ENCODE results near the gene SHMT2.

The SHMT2 gene

DNA sequence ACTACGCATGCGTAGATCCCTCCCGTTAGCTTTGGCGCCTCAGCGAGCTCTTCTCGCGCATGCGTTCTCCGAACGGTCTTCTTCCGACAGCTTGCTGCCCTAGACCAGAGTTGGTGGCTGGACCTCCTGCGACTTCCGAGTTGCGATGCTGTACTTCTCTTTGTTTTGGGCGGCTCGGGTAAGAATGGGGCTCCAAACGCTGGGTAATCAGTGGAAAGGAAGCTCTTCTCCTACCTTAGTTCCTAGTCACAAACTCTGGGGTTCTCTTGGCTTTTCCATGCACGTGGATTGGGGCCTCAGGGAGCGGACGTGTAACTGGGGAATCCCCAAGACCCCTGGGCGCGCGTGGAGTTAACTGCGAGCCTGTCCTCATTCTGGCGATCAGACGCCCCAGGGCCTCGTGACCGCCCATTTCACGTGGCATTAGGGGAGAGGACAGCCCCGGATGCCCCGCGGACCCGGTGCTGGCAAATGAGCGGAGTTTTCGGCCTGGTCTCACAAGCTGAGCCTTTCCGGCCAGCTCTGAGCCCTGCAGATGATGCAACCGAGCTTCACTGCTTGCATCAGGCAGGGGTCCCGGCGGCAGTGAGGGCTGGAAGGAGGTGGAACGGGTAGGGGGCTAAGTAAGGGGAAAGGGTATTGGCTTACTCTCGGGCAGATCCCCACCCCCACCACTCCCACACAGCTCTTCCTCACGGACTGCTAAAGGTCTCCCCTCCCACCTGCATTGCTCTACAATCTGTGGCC is at the start of gene SHMT2:
SHMT2 (plus strand) TSS at position 78 of the 747 bp plus-strand sequence; CDS start at position 146, 68 bp downstream.
- DNase-seq (ENCODE audit: low spot score) = peak; percentile 99

DNA sequence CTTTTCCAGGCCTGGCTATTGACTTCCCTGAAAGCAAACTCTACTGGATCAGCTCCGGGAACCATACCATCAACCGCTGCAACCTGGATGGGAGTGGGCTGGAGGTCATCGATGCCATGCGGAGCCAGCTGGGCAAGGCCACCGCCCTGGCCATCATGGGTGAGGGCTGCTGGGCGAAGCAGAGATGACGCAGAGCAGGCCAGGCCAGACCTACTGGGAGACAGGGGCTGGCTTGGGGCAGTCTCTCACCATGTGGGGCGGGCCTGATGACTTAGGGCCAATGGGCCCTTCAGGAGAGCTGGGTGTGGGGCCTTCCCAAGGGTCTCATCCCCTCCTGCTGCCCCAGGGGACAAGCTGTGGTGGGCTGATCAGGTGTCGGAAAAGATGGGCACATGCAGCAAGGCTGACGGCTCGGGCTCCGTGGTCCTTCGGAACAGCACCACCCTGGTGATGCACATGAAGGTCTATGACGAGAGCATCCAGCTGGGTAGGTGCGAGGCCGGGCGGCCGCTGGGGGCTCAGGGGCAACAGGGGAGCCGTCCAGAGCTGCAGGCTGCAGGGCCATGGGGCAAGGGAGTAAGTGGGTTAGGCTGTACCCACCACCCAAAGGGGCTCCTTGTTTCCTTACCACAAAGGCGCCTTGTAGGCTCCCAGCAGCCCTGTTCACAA is 49.1 kb upstream of the SHMT2 start:
- no peak for DNase-seq (ENCODE audit: low spot score)

DNA sequence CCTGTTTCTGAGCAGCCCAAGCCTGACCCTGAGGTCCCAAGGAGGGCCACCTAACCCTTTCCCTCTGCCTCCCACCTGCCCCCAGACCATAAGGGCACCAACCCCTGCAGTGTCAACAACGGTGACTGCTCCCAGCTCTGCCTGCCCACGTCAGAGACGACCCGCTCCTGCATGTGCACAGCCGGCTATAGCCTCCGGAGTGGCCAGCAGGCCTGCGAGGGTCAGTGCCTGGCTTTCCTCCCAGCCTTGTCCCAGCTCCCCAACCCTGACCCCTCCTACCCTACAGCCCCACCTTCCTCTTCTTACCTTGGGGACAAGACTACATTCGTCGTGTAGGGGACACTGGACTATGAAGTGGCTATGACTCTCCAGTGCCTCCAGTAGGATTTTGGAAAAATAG is 48.4 kb upstream of the SHMT2 start:
- no peak for DNase-seq (ENCODE audit: low spot score)

DNA sequence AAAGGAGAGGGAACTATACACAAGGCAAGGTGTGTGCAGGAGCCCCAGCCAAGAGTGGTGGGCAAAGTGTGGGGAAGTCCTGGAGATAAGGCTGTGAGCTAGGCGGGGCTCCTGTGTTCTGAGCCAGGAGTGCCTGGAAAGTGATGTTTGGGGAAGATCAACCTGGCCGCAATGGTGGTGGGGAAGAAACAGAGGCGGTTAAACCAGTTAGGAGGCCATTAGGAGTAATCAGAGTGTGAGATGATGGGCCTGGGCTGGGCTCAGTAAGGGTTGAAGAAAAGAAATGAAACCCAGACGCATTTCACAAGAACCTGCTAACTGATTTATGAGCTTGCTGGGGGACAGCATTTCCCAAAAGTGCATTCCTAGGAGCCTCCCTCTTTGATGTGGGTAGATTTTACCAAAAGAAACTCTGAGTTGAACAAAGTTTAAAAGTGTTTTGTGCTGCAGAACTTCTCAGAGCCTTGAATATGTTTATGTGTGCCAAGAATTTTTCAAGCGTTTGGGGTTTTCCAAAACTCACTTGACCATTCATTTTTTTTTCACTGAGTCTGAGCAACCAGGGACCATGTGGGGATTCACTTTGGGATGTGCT is 47.9 kb upstream of the SHMT2 start:
- DNase-seq (ENCODE audit: low spot score) = no peak

DNA sequence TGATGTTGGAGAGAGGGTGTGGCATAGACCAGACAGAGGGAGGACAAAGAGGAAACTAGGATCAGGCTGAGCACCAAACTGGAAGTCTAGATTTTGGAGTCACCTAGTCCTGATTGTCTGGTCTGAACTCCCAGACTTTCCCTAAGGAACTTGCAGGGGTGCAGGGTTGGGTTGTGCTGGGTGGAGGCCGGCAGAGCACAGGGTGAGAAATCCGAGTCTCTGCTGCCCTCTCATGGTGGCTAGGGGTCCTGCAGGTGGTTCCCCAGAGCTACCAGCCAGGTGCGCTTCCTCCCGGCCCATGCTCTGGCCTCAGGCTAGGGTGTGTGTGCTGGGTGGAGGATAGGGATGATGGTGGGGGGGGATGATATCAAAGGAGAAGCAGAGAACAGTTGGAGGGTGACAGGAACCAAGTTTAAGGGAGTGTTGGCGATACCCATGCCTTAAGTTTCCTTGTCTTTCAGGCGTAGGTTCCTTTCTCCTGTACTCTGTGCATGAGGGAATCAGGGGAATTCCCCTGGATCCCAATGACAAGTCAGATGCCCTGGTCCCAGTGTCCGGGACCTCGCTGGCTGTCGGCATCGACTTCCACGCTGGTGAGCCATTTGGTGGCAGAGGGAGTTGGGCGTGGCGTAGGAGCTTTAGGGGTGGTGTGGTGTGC is 46.5 kb upstream of the SHMT2 start:
- peak; percentile 90 for DNase-seq (ENCODE audit: low spot score)

DNA sequence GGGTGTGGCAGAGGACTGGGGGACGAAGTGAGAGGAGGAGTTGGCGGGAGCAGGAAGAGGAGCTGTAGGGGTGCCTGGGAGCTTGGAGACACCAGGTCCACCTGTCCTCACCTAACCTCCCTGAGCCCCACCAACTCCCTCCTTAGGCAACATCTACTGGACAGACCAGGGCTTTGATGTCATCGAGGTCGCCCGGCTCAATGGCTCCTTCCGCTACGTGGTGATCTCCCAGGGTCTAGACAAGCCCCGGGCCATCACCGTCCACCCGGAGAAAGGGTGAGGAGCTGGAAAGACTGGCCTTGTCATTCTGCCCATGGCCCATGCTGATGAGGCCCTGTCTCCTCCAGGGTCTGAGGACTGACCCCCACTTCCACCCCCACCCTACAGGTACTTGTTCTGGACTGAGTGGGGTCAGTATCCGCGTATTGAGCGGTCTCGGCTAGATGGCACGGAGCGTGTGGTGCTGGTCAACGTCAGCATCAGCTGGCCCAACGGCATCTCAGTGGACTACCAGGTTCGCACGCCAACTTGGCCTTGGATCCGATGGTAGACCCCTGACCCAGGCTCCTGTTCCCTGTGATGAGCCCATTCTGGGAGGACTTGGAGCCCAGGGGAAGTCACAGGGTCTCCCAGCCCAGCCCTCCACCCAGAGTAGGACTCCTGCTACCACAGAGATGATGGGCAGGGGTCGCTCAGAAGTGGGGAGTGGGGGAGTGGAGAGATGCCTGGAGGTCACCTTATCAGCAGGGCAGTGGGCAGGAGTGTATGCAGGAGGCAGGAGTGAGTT is 45.4 kb upstream of the SHMT2 start:
- no peak for DNase-seq (ENCODE audit: low spot score)

DNA sequence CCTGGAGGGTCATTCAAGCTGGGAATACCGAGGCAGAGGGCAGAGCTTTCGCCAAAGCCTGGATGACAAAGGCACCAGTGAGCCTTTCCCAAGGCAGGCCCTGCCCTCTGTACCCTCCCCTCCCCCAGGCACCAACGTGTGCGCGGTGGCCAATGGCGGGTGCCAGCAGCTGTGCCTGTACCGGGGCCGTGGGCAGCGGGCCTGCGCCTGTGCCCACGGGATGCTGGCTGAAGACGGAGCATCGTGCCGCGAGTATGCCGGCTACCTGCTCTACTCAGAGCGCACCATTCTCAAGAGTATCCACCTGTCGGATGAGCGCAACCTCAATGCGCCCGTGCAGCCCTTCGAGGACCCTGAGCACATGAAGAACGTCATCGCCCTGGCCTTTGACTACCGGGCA is 44.1 kb upstream of the SHMT2 start:
- no peak for DNase-seq (ENCODE audit: low spot score)

DNA sequence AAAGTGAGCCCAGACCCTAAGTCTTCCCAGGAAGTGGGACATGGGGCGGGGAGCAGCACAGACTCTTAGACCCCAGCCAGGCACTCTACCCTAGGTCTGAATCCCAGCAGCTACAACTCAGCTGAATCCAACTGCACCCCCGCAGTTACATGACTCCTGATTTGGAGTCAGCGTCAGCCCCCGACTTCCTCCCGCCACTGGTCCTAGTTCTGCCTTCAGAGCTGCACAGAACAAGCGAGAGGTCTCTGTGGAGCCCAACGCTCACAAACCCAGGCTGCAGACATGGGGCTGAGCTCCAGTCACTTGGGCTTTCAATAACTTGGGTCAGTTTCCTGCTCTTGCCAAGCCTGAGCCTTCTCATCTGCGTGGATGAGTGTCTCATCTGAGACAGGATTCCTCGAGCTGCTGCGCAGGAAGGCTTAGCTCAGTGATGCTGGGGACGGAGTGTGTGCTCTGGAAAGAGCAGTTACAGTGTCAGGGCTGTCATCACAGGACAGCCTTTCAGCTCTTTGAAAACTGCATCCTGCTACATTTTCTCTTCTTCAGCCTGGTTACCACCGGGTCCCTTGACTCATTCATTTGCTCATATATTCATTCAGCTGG is 43.5 kb upstream of the SHMT2 start:
- DNase-seq (ENCODE audit: low spot score) = no peak

DNA sequence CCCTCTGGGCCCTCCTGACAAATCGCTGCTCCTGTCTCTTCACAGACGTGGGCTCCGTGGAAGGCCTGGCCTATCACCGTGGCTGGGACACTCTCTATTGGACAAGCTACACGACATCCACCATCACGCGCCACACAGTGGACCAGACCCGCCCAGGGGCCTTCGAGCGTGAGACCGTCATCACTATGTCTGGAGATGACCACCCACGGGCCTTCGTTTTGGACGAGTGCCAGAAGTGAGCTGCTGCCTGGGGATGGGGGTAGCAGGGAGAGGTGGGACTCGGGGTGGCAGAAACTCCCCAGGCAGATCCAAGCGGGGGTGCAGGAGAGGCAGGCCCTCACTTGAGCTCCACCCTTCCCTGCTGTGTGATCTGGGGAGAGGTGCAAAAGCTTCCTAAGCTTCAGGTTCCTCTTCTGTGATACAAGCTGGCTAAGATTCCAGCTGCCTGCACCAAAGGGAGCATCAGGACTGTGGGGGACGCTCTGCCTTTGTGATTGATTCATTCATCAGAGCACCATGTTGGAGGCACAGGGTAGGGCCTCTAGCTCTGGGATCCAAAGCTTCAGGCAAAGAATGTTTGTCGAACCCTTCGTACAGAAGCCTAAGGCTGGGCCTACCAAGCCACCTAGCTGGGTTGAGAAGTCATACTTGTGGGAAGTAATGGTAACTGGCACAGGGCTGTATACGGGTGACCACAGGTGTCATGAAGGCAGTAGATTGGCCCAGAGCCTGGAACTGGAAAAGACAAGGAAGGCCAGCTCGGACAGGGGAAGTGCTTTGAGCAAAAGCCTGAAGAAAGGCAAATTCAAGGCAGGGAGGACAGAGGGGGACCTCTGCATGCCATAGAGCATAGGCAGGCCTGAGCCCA is 42.1 kb upstream of the SHMT2 start:
- DNase-seq (ENCODE audit: low spot score) = no peak

DNA sequence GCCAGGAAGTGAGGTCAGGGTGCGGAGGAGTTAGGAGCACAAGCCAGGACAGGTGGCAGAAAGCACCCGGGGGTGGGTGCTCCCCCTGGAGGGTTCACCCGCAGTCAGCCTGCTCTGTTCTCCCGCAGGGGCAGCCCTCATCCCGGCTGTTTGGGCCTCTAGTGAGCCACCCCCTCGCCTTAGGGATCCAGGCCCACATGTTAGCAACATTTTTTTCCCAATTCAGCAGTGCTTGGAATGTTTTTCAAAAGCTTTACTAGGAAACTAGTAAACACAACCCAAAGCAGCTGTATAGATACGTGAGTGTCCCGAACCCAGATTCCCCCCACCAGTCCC is 41.5 kb upstream of the SHMT2 start:
- no peak for DNase-seq (ENCODE audit: low spot score)

DNA sequence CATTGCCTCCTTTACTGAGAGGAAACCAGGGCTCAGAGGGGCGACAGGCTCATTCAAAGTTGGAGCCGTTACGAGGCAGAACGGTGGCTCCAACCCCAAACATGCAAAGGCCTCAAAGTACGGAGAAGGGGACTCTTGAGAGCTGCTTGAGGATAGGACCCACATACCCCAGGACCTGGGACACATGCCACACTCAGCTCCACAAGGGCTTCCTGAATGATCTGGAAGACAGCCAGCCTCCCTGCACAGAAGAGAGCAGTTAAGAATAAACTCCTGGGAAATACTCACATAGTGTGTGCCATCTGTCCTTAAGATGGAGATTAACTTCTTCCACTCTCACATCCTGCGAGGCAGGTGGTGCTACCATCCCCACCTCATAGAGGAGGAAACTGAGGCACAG is 39.5 kb upstream of the SHMT2 start:
- DNase-seq (ENCODE audit: low spot score) = no peak

DNA sequence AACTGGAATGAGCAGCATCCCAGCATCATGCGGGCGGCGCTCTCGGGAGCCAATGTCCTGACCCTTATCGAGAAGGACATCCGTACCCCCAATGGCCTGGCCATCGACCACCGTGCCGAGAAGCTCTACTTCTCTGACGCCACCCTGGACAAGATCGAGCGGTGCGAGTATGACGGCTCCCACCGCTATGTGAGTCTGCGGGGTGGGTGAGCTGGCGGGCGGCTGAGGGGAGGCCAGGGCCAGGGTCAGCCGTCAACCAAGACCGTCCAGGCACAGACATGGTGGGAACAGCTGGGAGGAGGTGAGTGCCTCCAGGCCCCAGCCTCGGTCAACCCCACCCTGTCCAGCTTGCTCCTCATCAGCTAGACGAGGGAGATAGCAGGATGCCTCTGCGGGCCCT is 38.7 kb upstream of the SHMT2 start:
- no peak for DNase-seq (ENCODE audit: low spot score)

DNA sequence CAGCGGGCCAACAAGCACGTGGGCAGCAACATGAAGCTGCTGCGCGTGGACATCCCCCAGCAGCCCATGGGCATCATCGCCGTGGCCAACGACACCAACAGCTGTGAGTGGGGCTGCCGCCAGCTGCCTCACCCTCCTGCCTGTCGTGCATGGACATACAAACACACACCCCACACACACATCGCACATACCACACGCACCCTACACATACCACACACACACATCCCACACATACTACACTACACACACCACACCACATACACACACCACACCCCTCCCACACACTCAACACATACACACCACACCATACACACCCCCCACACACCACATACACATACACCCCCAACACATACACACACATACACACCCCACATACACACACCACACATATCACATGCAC is 38.1 kb upstream of the SHMT2 start:
- DNase-seq (ENCODE audit: low spot score) = no peak

DNA sequence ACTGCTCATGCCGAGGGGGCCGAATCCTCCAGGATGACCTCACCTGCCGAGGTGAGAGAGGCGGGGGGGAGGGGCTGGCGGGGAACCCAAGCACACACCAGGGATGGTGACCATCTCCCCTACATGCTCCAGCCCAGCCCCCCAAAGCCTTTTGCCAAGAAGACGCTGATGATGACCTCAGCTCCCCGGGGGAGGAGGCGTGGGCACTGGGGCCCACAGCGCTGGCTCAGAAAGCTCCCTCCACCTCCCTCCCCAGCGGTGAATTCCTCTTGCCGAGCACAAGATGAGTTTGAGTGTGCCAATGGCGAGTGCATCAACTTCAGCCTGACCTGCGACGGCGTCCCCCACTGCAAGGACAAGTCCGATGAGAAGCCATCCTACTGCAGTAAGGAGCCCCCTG is 36.6 kb upstream of the SHMT2 start:
- DNase-seq (ENCODE audit: low spot score) = no peak

DNA sequence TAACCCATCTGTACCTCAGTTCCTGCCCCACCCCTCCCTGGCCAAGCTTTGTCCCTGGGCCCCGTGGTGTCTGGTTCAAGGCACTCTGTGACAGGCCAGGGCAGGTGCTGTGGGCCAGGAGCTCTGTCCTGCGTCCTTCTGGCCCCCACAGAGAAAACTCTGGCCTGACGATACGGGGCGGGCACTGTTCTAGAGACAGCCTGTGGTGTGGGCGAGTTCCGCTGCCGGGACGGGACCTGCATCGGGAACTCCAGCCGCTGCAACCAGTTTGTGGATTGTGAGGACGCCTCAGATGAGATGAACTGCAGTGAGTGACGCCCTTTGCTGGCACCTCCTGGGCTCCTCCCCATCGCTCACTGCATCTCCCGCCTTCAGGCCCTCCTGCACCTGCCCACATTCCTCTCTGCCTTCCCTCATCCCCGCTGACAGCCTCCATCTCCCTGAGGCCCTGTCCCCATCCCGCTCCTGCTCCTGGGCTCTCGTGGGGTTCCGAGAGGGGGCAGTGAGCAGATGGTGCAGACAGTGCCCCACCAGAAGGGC is 35.7 kb upstream of the SHMT2 start:
- DNase-seq (ENCODE audit: low spot score) = no peak

DNA sequence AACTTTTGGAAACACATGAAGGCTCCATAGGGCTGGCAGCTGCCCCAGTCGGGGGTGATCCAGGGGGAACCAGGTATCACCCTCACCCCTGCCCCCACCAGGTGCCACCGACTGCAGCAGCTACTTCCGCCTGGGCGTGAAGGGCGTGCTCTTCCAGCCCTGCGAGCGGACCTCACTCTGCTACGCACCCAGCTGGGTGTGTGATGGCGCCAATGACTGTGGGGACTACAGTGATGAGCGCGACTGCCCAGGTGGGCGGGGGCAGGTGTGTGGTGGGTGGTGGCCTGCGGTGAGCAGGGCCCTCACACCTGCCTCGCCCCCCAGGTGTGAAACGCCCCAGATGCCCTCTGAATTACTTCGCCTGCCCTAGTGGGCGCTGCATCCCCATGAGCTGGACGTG is 35.3 kb upstream of the SHMT2 start:
- no peak for DNase-seq (ENCODE audit: low spot score)

DNA sequence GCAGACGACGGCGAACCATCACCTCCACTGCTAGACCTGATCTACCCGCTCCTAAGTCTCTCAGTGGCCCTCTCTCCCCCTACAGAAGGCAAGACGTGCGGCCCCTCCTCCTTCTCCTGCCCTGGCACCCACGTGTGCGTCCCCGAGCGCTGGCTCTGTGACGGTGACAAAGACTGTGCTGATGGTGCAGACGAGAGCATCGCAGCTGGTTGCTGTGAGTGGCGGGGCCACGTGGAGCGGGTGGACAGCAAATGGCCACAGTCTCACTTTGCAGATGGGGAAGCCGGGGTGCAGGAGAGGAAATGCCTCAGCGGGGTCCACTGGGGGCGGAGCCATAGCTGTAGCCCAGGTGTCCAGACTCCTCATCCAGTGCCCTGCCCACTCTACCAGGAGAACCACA is 34.3 kb upstream of the SHMT2 start:
- DNase-seq (ENCODE audit: low spot score) = no peak

DNA sequence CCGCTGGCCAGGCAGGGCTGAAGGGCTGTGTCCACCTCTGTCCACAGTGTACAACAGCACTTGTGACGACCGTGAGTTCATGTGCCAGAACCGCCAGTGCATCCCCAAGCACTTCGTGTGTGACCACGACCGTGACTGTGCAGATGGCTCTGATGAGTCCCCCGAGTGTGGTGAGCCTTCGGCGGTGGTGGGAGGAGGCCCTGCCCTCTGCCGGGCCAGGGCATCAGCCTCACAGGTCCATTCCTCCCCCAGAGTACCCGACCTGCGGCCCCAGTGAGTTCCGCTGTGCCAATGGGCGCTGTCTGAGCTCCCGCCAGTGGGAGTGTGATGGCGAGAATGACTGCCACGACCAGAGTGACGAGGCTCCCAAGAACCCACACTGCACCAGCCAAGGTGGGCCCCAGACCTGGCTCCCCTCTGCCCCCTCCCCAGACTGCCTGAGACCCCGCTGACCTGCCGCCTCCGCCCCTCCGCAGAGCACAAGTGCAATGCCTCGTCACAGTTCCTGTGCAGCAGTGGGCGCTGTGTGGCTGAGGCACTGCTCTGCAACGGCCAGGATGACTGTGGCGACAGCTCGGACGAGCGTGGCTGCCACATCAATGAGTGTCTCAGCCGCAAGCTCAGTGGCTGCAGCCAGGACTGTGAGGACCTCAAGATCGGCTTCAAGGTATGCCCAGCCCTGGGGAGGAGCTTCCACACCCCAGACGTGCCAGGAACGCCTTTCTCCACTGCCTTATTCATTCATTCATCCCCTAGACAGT is 33.7 kb upstream of the SHMT2 start:
- no peak for DNase-seq (ENCODE audit: low spot score)

DNA sequence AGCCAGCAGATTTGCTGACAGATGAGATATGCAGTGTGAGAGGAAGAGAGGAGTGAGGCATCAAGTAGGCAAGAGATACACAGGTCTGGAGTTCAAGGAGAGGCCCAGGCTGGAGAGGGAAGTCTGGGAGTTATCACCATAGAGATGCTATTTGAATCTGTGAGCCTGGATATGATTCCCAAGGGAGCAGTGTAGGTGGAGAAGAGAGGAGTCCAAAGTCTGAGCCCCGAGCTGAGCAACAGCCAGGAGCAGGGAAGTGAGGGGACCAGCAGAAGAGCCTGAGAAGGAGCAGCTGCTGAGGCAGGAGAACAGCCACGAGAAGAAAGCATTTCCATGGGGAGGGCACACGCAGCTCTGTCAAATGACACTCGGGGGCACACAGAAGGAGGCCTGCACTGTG is 33.1 kb upstream of the SHMT2 start:
- no peak for DNase-seq (ENCODE audit: low spot score)

DNA sequence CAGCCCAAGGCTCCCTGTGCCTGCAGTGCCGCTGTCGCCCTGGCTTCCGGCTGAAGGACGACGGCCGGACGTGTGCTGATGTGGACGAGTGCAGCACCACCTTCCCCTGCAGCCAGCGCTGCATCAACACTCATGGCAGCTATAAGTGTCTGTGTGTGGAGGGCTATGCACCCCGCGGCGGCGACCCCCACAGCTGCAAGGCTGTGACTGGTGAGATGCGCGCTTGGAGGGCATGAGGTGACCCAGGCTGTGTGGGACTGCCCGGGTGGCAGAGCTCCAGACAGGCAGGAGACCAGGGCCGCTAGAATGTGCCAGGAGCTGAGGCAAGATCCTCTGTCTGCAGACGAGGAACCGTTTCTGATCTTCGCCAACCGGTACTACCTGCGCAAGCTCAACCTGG is 32.6 kb upstream of the SHMT2 start:
- DNase-seq (ENCODE audit: low spot score) = no peak

All from ecto neural progenitor cell (in vitro differentiated cells).